Measurements from ENCODE around the gene OR5AS1. TPM values are rescaled to one million over a fixed set of nuclear protein-coding genes. Genes with fewer than 3 reads are reported as not detected.

Gene OR5AS1
- not detected in 2 replicates for polyA plus RNA-seq (2012; rRNA removed)
- polyA plus RNA-seq (2012; cell fraction: cytosol; rRNA removed): not detected in 2 replicates
- not detected in 2 replicates for polyA plus RNA-seq (2012; cell fraction: nucleus; rRNA removed)

- Histone ChIP-seq H3F3A (replicated peaks; ENCODE audit: insufficient read depth) (no peaks in the 10 kb centered on the region), H3K36me3 (replicated peaks in 1 of 2; ENCODE audit: control insufficient read depth in 1 of 2, insufficient read depth in 2 of 2, low read length in 1 of 2) (no peaks in the 10 kb centered on the region), H3K9me2 (no peaks in the 10 kb centered on the region), H3K27me3 (ENCODE audit: insufficient read depth) (no peaks in the 10 kb centered on the region), H3K27ac (ENCODE audit: low read depth in 2 of 2, low read length in 1 of 2) (no peak within 1 kb of the TSS), H3K4me1 (ENCODE audit: control insufficient read depth in 1 of 2, insufficient read depth in 2 of 2, low read depth in 1 of 2, low read length in 1 of 2) (no peaks in the 10 kb centered on the region), H4K20me1 (ENCODE audit: insufficient read depth) (no peaks in the 10 kb centered on the region), H3K79me2 (ENCODE audit: insufficient read depth) (no peaks in the 10 kb centered on the region), H3K4me3 (ENCODE audit: low read depth in 2 of 2, low read length in 1 of 2) (no peak within 1 kb of the TSS), H2AFZ (ENCODE audit: low read depth) (no peak within 1 kb of the TSS), H3K4me2 (no peak within 1 kb of the TSS), H3K9ac (no peak within 1 kb of the TSS), H3K9me3 (no peaks in the 10 kb centered on the region)
- POLR2A ChIA-PET: no interaction called here
- TF ChIP-seq TCF12 (IDR thresholded peaks at IDR 0.05): no peak
- no peak for TF ChIP-seq NRF1 (IDR thresholded peaks at IDR 0.05; ENCODE audit: low read depth, low read length)
- no peak for TF ChIP-seq NFIC (IDR thresholded peaks at IDR 0.05; ENCODE audit: borderline replicate concordance)
- no peak for TF ChIP-seq JUND (IDR thresholded peaks at IDR 0.05)
- no peak for TF ChIP-seq POLR2AphosphoS5 (IDR thresholded peaks at IDR 0.05; ENCODE audit: low read depth, low read length)
- no peak for TF ChIP-seq USF1 (IDR thresholded peaks at IDR 0.05; ENCODE audit: borderline replicate concordance, low read depth)
- TF ChIP-seq MEF2A (IDR thresholded peaks at IDR 0.05; ENCODE audit: borderline replicate concordance, low read depth): no peak
- no peak for TF ChIP-seq ZBTB33 (IDR thresholded peaks at IDR 0.05; ENCODE audit: borderline replicate concordance, low read depth)
- TF ChIP-seq CHD2 (IDR thresholded peaks at IDR 0.05; ENCODE audit: low read length, partially characterized antibody): no peak
- TF ChIP-seq EP300 (IDR thresholded peaks at IDR 0.05; ENCODE audit: borderline replicate concordance in 1 of 2, low read depth in 1 of 2, low read length in 1 of 2): no peak
- no peak for TF ChIP-seq MXI1 (IDR thresholded peaks at IDR 0.05; ENCODE audit: low read depth, low read length)
- no peak for TF ChIP-seq CTCF (IDR thresholded peaks at IDR 0.05)
- CTCF ChIA-PET: no interaction called here
- DNase-seq: no peak
Observed at GRCh38 chr11:56027354-56027753, at the start of gene OR5AS1. Gene OR5AS1, plus strand, starts transcription at chr11:56027654. Its CDS starts 2,765 bp downstream, at chr11:56030419.

- Histone ChIP-seq H3K4me1 (ENCODE audit: control insufficient read depth in 1 of 2, insufficient read depth in 2 of 2, low read depth in 1 of 2, low read length in 1 of 2) (no peaks in the 10 kb centered on the region), H3K27me3 (ENCODE audit: insufficient read depth) (no peaks in the 10 kb centered on the region), H2AFZ (ENCODE audit: low read depth) (no peak within 1 kb of the TSS), H3K9ac (no peak within 1 kb of the TSS), H3K9me2 (no peaks in the 10 kb centered on the region), H3K4me2 (no peak within 1 kb of the TSS), H3K79me2 (ENCODE audit: insufficient read depth) (no peaks in the 10 kb centered on the region), H3K9me3 (no peaks in the 10 kb centered on the region), H4K20me1 (ENCODE audit: insufficient read depth) (no peaks in the 10 kb centered on the region), H3K27ac (ENCODE audit: low read depth in 2 of 2, low read length in 1 of 2) (no peak within 1 kb of the TSS), H3K4me3 (ENCODE audit: low read depth in 2 of 2, low read length in 1 of 2) (no peak within 1 kb of the TSS), H3K36me3 (replicated peaks in 1 of 2; ENCODE audit: control insufficient read depth in 1 of 2, insufficient read depth in 2 of 2, low read length in 1 of 2) (no peaks in the 10 kb centered on the region), H3F3A (replicated peaks; ENCODE audit: insufficient read depth) (no peaks in the 10 kb centered on the region)
- ChIA-PET POLR2A (no interaction called here), CTCF (no interaction called here)
- WGBS (ENCODE audit: low lambda C conversion rate): 2% methylated on average over 2 of the region's 2 CpGs
- no peak for DNase-seq
- TF ChIP-seq MXI1 (IDR thresholded peaks at IDR 0.05; ENCODE audit: low read depth, low read length): no peak
- TF ChIP-seq EP300 (IDR thresholded peaks at IDR 0.05; ENCODE audit: borderline replicate concordance in 1 of 2, low read depth in 1 of 2, low read length in 1 of 2): no peak
- no peak for TF ChIP-seq SMC3 (IDR thresholded peaks at IDR 0.05; ENCODE audit: low read depth, low read length)
- no peak for TF ChIP-seq RAD21 (IDR thresholded peaks at IDR 0.05; ENCODE audit: low read length)
- no peak for TF ChIP-seq RXRA (IDR thresholded peaks at IDR 0.05; ENCODE audit: borderline replicate concordance, low read depth)
- no peak for TF ChIP-seq PBX3 (IDR thresholded peaks at IDR 0.05)
- TF ChIP-seq CTCF (IDR thresholded peaks at IDR 0.05): no peak
- no peak for TF ChIP-seq ZBTB33 (IDR thresholded peaks at IDR 0.05; ENCODE audit: borderline replicate concordance, low read depth)
Observed at GRCh38 chr11:55994525-55994924, 32.9 kb upstream of the OR5AS1 start, which contains the start of gene OR5F1. Gene OR5F1, minus strand, starts transcription at chr11:55994625. Its CDS starts 0 bp downstream, at chr11:55994625.
